ENCODE data around the gene H2BK1. TPM values are rescaled to one million over a fixed set of nuclear protein-coding genes. Genes with fewer than 3 reads are reported as not detected.

H2BK1 gene
- total RNA-seq, 4 donors from 2014 or later: not detected

DNA sequence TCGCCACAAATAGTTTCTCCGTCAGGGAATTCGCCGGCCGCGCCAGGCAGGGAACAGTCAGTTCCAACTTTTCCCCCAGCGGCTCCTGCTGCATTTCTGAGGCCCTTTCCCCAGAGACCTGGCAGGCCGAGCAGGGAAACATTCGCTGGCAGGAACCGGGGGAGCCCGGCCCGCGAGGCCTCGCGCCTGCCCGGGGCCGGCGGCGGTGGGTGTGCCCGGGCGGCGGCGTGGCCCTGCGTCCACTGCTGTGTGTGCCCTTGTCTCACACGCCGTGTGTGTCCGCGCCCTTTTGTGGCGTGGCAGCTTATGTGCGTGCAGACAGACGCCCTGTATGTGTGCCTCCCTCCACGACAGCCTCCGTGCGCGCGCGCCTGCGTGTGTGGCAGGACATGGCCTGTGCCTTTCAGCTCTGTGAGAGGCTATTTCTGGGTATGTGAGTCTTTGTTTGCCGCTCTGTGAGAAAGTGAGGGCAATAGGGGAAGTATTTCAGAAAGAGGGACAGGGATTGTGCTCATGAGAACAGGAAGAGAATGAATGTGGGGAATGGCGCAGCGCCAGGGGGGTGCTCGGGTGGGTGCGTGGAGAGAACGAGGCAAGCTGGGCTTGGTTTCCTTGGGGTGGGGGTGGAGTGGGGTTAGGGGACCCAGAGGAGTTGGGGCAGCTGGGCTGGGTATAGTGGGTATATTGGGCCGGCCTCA is 38.9 kb upstream of the H2BK1 start:
- intact Hi-C loops (cut with DNase I): loop anchor here (10.0 kb wide), 1 partner anchor 124 kb away; no protein-coding TSS in a partner anchor
- Histone ChIP-seq H3K4me3 (peak overlapping the region; percentile 64 to 81 (median 72)), H3K27ac (replicated peaks in 1 of 4) (peak overlapping the region; percentile 91 to 97 (median 94)), H3K4me1 (peaks cover 79 to 88% (median 85%) of the 10 kb centered on the region in 4 donors), H3K9me3 (no peaks in the 10 kb centered on the region), H3K27me3 (peaks cover 0 to 12% (median 0%) of the 10 kb centered on the region in 4 donors), H3K36me3 (no peaks in the 10 kb centered on the region)
- TF ChIP-seq EP300 (IDR thresholded peaks at IDR 0.05) (no peak), POLR2AphosphoS5 (IDR thresholded peaks at IDR 0.05) (peak; percentile 63 to 68)
- TF ChIP-seq, protein P1, sequence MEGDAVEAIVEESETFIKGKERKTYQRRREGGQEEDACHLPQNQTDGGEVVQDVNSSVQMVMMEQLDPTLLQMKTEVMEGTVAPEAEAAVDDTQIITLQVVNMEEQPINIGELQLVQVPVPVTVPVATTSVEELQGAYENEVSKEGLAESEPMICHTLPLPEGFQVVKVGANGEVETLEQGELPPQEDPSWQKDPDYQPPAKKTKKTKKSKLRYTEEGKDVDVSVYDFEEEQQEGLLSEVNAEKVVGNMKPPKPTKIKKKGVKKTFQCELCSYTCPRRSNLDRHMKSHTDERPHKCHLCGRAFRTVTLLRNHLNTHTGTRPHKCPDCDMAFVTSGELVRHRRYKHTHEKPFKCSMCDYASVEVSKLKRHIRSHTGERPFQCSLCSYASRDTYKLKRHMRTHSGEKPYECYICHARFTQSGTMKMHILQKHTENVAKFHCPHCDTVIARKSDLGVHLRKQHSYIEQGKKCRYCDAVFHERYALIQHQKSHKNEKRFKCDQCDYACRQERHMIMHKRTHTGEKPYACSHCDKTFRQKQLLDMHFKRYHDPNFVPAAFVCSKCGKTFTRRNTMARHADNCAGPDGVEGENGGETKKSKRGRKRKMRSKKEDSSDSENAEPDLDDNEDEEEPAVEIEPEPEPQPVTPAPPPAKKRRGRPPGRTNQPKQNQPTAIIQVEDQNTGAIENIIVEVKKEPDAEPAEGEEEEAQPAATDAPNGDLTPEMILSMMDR (IDR thresholded peaks at IDR 0.05): no peak
- no peak for DNase-seq (ENCODE audit: extremely low spot score)
- 4% methylated on average over 18 of the region's 45 CpGs for WGBS

DNA sequence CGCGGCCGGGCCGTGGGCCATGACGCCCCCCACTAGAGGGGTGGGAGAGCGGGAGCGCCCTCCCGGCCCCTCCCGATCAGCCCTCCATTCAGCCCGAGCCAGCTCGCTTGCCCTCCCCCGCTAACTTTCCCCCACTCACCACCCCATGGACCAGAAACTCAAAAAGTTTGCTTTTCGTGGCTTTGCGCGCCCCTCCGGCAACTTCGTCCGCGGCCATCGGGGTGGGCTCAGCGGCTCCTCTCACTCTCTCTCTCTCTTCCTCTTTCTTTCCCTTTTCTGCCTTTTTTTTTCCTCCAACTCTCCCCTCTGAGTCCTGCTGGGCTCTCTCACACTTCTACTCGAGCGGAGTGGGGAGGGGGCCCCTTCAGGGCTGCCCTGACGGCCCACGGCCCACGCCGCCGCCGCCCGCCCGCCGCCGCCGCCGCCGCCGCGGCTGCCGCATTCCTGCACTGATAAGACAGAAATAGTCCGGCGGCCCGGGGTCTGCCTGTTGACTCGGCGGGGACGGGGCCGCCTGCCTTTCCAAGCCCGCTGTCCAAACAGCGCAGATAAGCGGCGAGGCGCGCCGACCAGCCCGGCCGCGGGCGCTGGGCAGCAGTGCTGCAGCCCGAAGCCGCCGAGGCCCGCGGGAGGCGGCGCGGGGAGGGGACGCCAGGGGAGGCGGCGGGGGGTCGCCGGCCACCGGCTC is 38.2 kb upstream of the H2BK1 start, which contains the start of gene SMARCD3:
Gene SMARCD3, minus strand, starts transcription at position 349 of the 688 bp plus-strand sequence. Its CDS starts 132 bp downstream, at position 217.
- H3K4me1 ChIP-seq: peaks cover 83 to 93% (median 91%) of the 10 kb centered on the region in 4 donors
- no peaks in the 10 kb centered on the region for H3K36me3 ChIP-seq
- TF ChIP-seq POLR2A (IDR thresholded peaks at IDR 0.05; ENCODE audit: low read depth): no peak
- TF ChIP-seq POLR2AphosphoS5 (IDR thresholded peaks at IDR 0.05): no peak
- TF ChIP-seq EP300 (IDR thresholded peaks at IDR 0.05): no peak
- TF ChIP-seq, protein P1 (IDR thresholded peaks at IDR 0.05): peak in 1 of 3 experiments; percentile 8
- DNase-seq (ENCODE audit: extremely low spot score): no peak
- H3K4me3 ChIP-seq: peak within 1 kb of the TSS; percentile 64 to 81 (median 72)
- peaks cover 0 to 12% (median 0%) of the 10 kb centered on the region in 4 donors for H3K27me3 ChIP-seq
- WGBS: 2% methylated on average over 37 of the region's 71 CpGs
- intact Hi-C loops (cut with DNase I): loop anchor here (10.0 kb wide), 1 partner anchor 124 kb away; no protein-coding TSS in a partner anchor
- H3K9me3 ChIP-seq: no peaks in the 10 kb centered on the region
- peak within 1 kb of the TSS; percentile 91 to 97 (median 94) for H3K27ac ChIP-seq (replicated peaks in 1 of 4)

DNA sequence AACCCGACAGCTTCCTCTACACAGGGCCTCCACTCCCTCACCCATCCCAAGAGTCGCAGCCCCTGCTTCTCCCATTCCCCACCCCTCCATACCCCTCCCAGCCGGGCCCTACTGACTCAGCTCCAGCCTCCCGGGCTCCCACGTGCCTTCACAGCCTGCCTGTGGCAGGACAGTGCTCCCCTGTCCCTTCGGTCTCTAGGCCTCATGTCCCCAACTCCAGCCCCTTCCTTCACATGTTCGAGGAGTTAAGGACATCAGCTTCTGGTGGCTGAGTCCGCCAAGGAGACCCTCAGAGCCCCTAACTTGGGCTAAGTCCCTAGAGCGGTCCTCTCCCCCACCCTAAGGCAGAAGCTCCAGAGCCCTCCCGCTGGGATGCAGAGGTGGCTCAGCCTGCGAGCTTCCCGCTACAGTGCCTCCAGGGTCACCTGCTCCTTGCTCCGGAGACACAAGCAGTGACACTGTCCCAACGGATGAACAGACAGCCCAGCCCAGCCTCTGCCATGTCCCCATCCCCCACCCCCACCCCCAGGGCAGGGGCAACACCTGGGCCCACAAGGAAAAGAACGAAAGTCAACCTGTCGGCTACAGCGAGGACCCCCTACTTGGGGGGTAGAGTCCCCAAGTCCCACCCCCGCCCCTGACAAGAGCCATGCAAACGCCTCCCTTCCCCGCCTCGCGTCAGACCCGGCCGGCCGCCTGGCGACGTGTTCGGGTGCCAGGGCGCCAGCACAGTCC is 37.5 kb upstream of the H2BK1 start:
- 4% methylated on average over 9 of the region's 29 CpGs for WGBS
- Histone ChIP-seq H3K9me3 (no peaks in the 10 kb centered on the region), H3K4me1 (peaks cover 79 to 93% (median 91%) of the 10 kb centered on the region in 4 donors), H3K27me3 (peaks cover 0 to 12% (median 0%) of the 10 kb centered on the region in 4 donors), H3K36me3 (peaks cover 0 to 2% (median under 1%) of the 10 kb centered on the region in 4 donors), H3K4me3 (peak overlapping the region; percentile 64 to 81 (median 72)), H3K27ac (replicated peaks in 1 of 4) (peak overlapping the region; percentile 91 to 97 (median 94))
- TF ChIP-seq, protein P1 (IDR thresholded peaks at IDR 0.05): no peak
- TF ChIP-seq POLR2A (IDR thresholded peaks at IDR 0.05; ENCODE audit: low read depth) (no peak), POLR2AphosphoS5 (IDR thresholded peaks at IDR 0.05) (no peak), EP300 (IDR thresholded peaks at IDR 0.05) (no peak)
- no peak for DNase-seq (ENCODE audit: extremely low spot score)
- intact Hi-C loops (cut with DNase I): loop anchor here (10.0 kb wide), 1 partner anchor 123 kb away; no protein-coding TSS in a partner anchor

DNA sequence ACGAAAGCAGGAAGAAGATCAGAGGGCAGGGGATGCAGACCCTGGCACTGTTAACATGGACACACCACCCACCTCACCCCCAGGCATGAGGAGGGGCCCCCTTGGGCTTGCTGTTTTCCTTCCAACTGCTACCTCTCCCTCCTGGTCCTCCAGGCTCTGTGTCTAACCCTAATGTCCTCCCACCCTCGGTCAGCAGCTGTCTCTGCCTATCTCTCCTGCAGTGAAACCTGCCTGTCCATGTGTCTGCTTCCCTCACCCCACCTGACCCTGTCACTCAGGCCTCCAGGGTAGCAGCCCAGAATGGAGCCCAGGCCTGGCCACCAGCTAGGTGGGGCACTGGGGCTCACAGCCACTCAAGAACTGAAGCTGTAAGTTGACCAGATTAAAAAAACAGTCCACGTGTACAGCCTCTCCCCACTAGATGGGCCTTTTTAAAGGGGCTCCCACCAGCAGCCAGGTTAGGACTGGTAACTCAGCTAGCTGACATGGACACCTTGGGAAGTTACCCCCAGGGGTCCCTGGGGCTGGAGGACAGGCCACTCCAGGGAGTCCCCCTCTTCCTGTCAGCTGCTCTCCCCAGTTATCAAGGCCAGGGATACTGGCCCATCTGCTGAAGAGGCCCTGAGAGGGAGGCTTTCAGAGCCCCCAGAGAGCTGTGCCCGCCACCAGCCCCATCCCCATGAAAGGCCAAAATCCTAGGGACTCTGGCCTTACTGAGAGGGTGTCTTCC is 36.7 kb upstream of the H2BK1 start:
- Histone ChIP-seq H3K36me3 (peaks cover 0 to 9% (median 7%) of the 10 kb centered on the region in 4 donors), H3K4me1 (peaks cover 71 to 89% (median 86%) of the 10 kb centered on the region in 4 donors), H3K4me3 (peak overlapping the region; percentile 64 to 81 (median 72)), H3K9me3 (no peaks in the 10 kb centered on the region), H3K27ac (replicated peaks in 1 of 4) (peak overlapping the region; percentile 91 to 97 (median 94)), H3K27me3 (peaks cover 0 to 12% (median 0%) of the 10 kb centered on the region in 4 donors)
- no peak for DNase-seq (ENCODE audit: extremely low spot score)
- 33% methylated on average over 4 of the region's 4 CpGs for WGBS
- intact Hi-C loops (cut with DNase I): loop anchor here (10.0 kb wide), 1 partner anchor 122 kb away; no protein-coding TSS in a partner anchor
- TF ChIP-seq, protein P1 (IDR thresholded peaks at IDR 0.05): no peak
- no peak for TF ChIP-seq POLR2A (IDR thresholded peaks at IDR 0.05; ENCODE audit: low read depth)
- TF ChIP-seq EP300 (IDR thresholded peaks at IDR 0.05): no peak
- no peak for TF ChIP-seq POLR2AphosphoS5 (IDR thresholded peaks at IDR 0.05)

All from esophagus muscularis mucosa (tissue), 4 donors.